Measurements from ENCODE around the gene ZIC3.

ZIC3 gene

DNA sequence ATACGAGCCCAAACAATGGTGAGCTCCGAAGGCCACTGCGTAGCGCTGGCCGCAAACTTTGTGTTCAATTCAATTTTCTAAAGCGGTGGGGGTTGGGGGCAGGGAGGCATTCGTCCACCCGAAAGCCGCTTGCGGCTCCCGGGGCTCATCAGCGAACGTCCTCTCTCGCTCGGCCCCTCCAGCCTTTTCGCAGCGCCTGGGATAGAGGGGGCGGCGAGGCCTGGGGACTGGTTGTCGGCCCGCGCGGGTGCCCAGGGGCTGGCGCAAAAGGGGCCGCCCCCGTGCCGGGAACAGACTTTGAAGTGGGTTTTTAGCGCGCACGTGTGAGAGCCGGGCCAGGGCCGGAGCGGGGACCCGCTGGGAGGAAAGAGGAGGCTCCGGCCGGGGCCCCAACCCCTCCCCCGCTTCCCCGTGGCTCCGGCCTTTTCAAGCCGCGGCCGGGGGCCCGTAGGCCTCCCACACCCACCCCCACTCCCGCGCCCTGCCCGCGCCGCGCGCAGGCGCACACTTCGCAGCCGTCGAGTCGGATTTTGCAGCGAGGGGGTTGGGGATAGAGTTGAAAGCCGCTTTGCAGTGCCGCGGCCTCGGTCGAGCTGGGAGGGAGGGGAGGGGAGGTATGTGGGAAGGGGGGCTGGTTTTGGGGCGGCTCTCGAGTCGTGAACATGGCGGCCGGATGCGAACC is 8.3 kb downstream of the ZIC3 start:
- DNase-seq = no peak

DNA sequence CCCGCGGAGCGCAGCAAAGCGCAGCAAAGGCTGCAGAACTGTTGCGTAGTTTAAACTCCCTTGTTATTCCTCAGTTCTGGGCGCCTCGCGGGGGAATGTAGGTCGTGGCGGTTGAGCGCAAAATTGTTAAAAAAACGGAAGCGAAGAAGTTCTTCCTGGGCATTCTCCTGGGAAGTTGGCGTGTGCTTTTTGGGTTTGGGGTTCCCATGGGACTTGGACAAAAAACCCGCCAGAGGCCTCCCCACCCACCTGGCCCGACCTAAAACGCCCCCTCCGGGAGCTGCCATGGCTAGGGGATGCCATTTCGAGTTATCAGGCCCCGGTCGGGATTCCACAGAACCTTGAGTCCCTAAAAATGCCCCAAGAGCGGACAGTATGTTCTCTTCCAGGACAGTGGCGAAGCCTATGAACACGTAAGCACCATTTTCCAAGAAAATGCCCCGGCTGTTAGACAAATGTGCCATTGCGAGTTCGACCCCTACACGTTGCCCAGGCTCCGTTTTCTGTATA is 8.9 kb downstream of the ZIC3 start:
- no peak for DNase-seq

DNA sequence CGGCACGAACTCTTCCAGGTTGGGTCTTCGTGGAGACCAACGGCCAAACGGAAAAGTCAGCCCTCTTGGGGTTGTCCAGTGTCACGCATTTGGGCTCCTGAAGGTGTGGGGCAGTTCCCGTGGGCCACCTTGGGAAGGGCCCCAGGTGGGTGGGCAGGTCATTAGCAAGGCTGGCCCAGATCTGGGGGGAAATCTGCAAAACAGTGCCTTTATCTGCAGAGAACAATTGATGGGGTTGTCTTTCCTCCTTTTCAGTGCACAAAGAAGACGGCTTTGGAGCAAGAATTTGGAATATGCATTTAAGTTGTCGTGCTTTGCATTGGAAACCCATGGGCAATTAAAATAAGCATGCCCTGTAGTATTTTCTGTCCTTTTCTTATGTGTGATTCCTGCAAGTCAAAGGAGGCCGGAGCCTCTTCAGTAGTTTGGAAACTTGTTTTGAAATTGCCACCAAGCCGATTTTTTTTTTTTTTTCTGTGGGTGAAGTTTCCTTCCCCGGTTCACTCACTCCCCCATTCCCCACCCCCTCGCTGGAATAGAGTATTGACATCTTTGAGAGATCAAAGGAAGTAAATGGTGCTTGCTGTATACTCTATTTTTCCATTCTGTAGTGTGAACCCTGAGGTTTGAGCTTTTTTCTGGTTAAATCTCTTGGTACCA is 9.8 kb downstream of the ZIC3 start:
- DNase-seq = no peak

DNA sequence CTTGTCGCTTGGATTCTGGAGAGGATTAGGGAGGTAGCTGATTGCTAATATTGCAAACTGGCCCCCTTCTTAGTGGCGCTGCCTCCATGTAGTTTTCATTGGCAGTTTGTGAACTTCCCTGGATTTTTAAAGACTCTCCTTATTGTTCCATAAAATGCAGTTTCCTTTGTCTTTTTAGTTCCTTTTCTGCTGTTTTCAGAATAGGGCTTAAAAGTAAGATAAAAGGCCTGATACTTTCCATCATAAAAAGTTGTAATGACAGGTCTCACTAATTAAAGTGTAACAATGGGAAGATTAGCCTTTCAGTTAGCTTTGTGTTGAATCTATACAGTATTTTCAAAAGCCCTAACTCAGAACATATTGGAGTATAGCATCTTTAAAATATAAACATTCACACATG is 21.2 kb downstream of the ZIC3 start:
- no peak for DNase-seq

DNA sequence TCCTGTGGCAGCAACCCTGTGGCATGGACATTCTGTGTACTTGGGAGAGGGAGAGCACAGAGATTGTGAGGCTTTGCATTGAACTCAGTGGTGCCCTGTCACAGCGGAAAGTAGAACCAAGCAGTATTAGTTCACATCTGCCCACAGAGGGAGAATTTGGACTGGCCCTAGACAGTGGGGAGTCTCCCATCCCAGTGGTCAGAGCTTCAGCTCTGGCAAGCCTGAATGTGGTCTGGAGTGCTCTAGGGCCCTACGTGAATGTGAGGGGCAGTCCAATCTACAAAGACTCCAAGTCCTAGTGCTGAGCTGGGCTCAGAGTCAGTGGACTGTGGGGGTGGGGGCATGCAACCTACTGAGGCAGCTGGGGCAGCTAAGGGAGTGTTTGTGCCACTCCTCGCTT is 34.8 kb downstream of the ZIC3 start:
- DNase-seq = no peak
